Fibroblast of lung (primary cell): ENCODE data around the gene UST. TPM values are rescaled to one million over a fixed set of nuclear protein-coding genes. Genes with fewer than 3 reads are reported as not detected.

Experiments used
- DNase-seq, 2 donors: peaks; one replicate each; pipeline versions ENCODE4 v3.0.0 to v3.0.0-alpha.2; 2010; ENCODE audit warnings: low read depth in 2 of 2
- H2AFZ ChIP-seq: 2 replicates; pipeline ENCODE4 v1.5.1; 2012; ENCODE audit warnings: low read length, control low read depth, inconsistent platforms
- H3K27ac ChIP-seq: 2 replicates; pipeline ENCODE4 v1.5.1; 2011; ENCODE audit warnings: low read length, control low read depth; ENCODE audit not compliant: insufficient read depth
- H3K27me3 ChIP-seq: 2 replicates; pipeline ENCODE4 v1.5.1; 2011; ENCODE audit warnings: mild to moderate bottlenecking, low read length; ENCODE audit not compliant: control insufficient read depth, insufficient read depth
- H3K36me3 ChIP-seq: 2 replicates; pipeline ENCODE4 v1.5.1; 2011; ENCODE audit warnings: low read length; ENCODE audit not compliant: control insufficient read depth, insufficient read depth
- H3K4me1 ChIP-seq: 2 replicates; pipeline ENCODE4 v1.5.1; 2011; ENCODE audit warnings: low read length; ENCODE audit not compliant: control insufficient read depth, insufficient read depth; ENCODE audit errors: extremely low read depth
- H3K4me2 ChIP-seq: 2 replicates; pipeline ENCODE4 v1.5.1; 2011; ENCODE audit warnings: low read length, control low read depth; ENCODE audit not compliant: insufficient read depth; ENCODE audit errors: extremely low read depth
- H3K4me3 ChIP-seq, 4 experiments: fragments of 200-600 bp in 1 of 4; sonication (generic) in 1 of 4; replicated peaks in 1 of 4; 2 replicates each; pipeline ENCODE4 v1.5.1; 2011 to 2016; ENCODE audit warnings: low read length in 4 of 4, low read depth in 3 of 4, mild to moderate bottlenecking in 3 of 4, control low read depth in 2 of 4, inconsistent platforms in 1 of 4, mixed read lengths in 1 of 4; ENCODE audit not compliant: insufficient read depth in 1 of 4; ENCODE audit errors: control extremely low read depth in 1 of 4
- H3K79me2 ChIP-seq: 2 replicates; pipeline ENCODE4 v1.5.1; 2012; ENCODE audit warnings: mild to moderate bottlenecking, low read length, inconsistent platforms; ENCODE audit not compliant: control insufficient read depth, insufficient read depth
- H3K9ac ChIP-seq: 2 replicates; pipeline ENCODE4 v1.5.1; 2011; ENCODE audit warnings: mild to moderate bottlenecking, low read length, control low read depth; ENCODE audit not compliant: insufficient read depth
- H3K9me3 ChIP-seq: 2 replicates; pipeline ENCODE4 v1.5.1; 2012; ENCODE audit warnings: low read depth, low read length; ENCODE audit not compliant: control insufficient read depth, insufficient read depth
- H4K20me1 ChIP-seq: 2 replicates; pipeline ENCODE4 v1.5.1; 2011; ENCODE audit warnings: low read length; ENCODE audit not compliant: control insufficient read depth, insufficient read depth; ENCODE audit errors: extremely low read depth
- EZH2 ChIP-seq: IDR thresholded peaks from 2 replicates; pipeline ENCODE4 v1.5.1; 2012; ENCODE audit warnings: low read length, control low read depth, mild to moderate bottlenecking; ENCODE audit errors: missing control alignments
- polyA plus RNA-seq, 2 donors: library from polyadenylated mRNA; depleted of rRNA in 1 of 2; stranded (reverse) in 1 of 2; unstranded in 1 of 2; fragments of >200 nt; gene quantifications; 2 replicates each; pipeline ENCODE4 v1.2.1, GENCODE V29; 2011 to 2012; ENCODE audit warnings: missing spikeins in 1 of 2
- total RNA-seq: library from RNA; depleted of rRNA; stranded (reverse); fragments of >200 nt; gene quantifications from 2 replicates; pipeline ENCODE4 v1.2.1, GENCODE V29; 2014
- TF ChIP-seq, protein P1 (sequence below), 2 donors: IDR thresholded peaks in 1 of 2; conservative IDR thresholded peaks in 1 of 2; 1 replicate in 1 of 2; 2 replicates in 1 of 2; pipeline ENCODE4 v1.5.1; 2011 to 2012; ENCODE audit warnings: low read length in 2 of 2, control low read depth in 1 of 2, inconsistent platforms in 1 of 2, low read depth in 1 of 2, mild to moderate bottlenecking in 1 of 2

UST gene
- total and polyA plus RNA-seq, 2 donors (not counting 1 experiment from before 2014, with no cell fraction given) = 6.8 to 19.5 TPM

DNA sequence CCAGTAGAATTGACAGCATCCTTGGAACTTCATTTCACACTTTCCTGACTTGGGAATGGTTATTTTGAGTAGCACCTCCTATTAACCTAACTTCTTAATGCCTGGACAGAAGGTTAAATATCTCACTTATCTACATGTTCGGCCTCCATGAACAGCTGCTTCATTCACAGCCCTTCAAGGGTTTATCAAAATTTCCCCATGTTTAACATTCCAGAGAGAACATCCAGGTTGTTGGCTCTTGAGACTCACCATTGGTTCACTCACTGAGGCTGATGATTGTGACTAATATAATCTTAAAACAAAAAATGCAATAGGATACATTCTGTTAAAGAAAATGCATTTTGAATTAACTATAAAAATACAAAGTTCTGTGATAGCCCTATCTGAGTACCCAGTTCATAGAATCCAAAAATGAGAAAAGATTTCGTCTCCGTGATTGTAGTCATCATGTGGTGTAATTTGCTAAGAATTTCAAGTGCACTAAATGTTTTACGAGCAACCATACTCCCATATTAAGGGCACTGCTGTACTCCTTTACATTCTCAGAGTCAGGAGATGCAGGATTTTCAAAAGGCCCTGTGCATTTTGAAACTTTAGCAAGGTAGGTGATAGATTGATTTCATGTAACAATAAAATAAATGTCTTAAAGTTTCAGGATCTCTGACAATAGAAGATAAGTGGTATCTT is 310.1 kb downstream of the UST start:
- no peak overlapping the region for H3K4me2 ChIP-seq
- H2AFZ ChIP-seq = no peak overlapping the region
- H3K4me1 ChIP-seq = peaks cover 6% of the 10 kb centered on the region
- H3K27me3 ChIP-seq = no peaks in the 10 kb centered on the region
- TF ChIP-seq, protein P1, sequence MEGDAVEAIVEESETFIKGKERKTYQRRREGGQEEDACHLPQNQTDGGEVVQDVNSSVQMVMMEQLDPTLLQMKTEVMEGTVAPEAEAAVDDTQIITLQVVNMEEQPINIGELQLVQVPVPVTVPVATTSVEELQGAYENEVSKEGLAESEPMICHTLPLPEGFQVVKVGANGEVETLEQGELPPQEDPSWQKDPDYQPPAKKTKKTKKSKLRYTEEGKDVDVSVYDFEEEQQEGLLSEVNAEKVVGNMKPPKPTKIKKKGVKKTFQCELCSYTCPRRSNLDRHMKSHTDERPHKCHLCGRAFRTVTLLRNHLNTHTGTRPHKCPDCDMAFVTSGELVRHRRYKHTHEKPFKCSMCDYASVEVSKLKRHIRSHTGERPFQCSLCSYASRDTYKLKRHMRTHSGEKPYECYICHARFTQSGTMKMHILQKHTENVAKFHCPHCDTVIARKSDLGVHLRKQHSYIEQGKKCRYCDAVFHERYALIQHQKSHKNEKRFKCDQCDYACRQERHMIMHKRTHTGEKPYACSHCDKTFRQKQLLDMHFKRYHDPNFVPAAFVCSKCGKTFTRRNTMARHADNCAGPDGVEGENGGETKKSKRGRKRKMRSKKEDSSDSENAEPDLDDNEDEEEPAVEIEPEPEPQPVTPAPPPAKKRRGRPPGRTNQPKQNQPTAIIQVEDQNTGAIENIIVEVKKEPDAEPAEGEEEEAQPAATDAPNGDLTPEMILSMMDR (conservative IDR thresholded peaks at IDR 0.05 in 1 of 2, IDR thresholded peaks at IDR 0.05 in 1 of 2; ENCODE audit: low read depth in 1 of 2, low read length in 2 of 2) = no peak
- no peak for TF ChIP-seq EZH2
- no peaks in the 10 kb centered on the region for H4K20me1 ChIP-seq
- no peak overlapping the region for H3K27ac ChIP-seq
- no peak overlapping the region for H3K9ac ChIP-seq
- H3K36me3 ChIP-seq = no peaks in the 10 kb centered on the region
- no peak overlapping the region for H3K4me3 ChIP-seq
- H3K9me3 ChIP-seq = no peaks in the 10 kb centered on the region
- peak in 1 of 2 donors; percentile 21 for DNase-seq
- H3K79me2 ChIP-seq = no peaks in the 10 kb centered on the region

DNA sequence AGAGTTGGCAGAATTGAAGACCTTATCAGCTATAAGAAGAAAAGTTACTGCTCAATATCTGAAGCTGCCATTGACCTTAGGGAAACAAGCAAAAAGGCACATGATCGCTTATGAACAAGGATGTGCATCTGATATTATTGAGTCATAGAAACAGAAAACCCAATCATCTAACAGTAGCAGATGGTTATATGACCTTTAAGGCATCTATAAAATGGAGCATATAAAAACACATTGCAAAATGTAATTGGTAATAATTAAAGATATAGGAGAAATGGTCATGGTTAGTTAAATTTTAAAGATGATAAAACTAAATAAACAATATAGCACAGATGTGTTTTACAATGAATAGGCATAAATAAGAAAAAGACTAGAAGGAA is 310.6 kb downstream of the UST start:
- Histone ChIP-seq H3K9ac (no peak overlapping the region), H3K9me3 (no peaks in the 10 kb centered on the region)
- TF ChIP-seq, protein P1 (conservative IDR thresholded peaks at IDR 0.05 in 1 of 2, IDR thresholded peaks at IDR 0.05 in 1 of 2; ENCODE audit: low read depth in 1 of 2, low read length in 2 of 2) = no peak
- no peak for TF ChIP-seq EZH2

DNA sequence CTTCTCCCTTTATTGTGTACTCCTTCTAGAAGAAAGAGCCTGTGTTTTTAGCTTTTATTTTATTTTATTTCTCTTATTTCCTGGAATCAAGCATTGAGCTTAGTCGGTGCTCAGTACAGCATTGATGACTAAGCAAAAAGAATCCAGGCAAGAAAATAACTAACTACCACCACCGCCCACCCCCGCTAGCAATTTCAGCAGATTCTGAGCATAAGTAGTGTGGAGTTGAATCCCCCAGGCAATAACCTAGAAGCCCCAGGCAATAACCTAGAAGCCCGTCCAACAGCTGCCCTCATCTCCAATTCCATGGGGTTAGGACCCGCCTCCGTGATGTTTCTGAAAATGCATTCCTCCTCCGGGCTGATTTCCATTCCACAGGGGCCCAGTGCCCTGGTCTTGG is 312.7 kb downstream of the UST start:
- Histone ChIP-seq H3K4me3 (no peak overlapping the region), H3K9me3 (no peaks in the 10 kb centered on the region), H3K4me1 (peaks cover 6% of the 10 kb centered on the region), H3K4me2 (no peak overlapping the region), H3K9ac (no peak overlapping the region), H3K27me3 (no peaks in the 10 kb centered on the region), H3K79me2 (no peaks in the 10 kb centered on the region), H3K27ac (no peak overlapping the region), H2AFZ (no peak overlapping the region), H3K36me3 (no peaks in the 10 kb centered on the region), H4K20me1 (no peaks in the 10 kb centered on the region)
- TF ChIP-seq, protein P1 (conservative IDR thresholded peaks at IDR 0.05 in 1 of 2, IDR thresholded peaks at IDR 0.05 in 1 of 2; ENCODE audit: low read depth in 1 of 2, low read length in 2 of 2) = no peak
- TF ChIP-seq EZH2 = no peak
- DNase-seq = peak; percentile 22 to 37

More for the DNA sequence above, 310.6 kb downstream of the UST start:
- H4K20me1 ChIP-seq = no peaks in the 10 kb centered on the region
- no peaks in the 10 kb centered on the region for H3K27me3 ChIP-seq
- H3K4me3 ChIP-seq = no peak overlapping the region
- no peaks in the 10 kb centered on the region for H3K36me3 ChIP-seq
- peaks cover 6% of the 10 kb centered on the region for H3K4me1 ChIP-seq
- no peak overlapping the region for H3K27ac ChIP-seq
- H3K4me2 ChIP-seq = no peak overlapping the region
- no peaks in the 10 kb centered on the region for H3K79me2 ChIP-seq
- no peak overlapping the region for H2AFZ ChIP-seq
- DNase-seq = no peak
